ENCODE measurements around the gene SPAG4. TPM values are rescaled to one million over a fixed set of nuclear protein-coding genes. Genes with fewer than 3 reads are reported as not detected.

The SPAG4 gene
- total RNA-seq, 4 donors from 2014 or later: 0.44 to 4.8 (median 2.6) TPM

GRCh38 chr20:35576816-35577215 is 38.8 kb upstream of the SPAG4 start:
- peak overlapping the region in 1 of 4 donors; percentile 54 for H3K27ac ChIP-seq
- 50 to 53% methylated on average over 2 to 3 of the region's 3 CpGs for WGBS, 2 donors
- peaks cover 0 to 13% (median 0%) of the 10 kb centered on the region in 3 donors for H3K4me1 ChIP-seq
- no peak for DNase-seq
- no peak for TF ChIP-seq POLR2A (IDR thresholded peaks at IDR 0.05)
- TF ChIP-seq, protein P1, sequence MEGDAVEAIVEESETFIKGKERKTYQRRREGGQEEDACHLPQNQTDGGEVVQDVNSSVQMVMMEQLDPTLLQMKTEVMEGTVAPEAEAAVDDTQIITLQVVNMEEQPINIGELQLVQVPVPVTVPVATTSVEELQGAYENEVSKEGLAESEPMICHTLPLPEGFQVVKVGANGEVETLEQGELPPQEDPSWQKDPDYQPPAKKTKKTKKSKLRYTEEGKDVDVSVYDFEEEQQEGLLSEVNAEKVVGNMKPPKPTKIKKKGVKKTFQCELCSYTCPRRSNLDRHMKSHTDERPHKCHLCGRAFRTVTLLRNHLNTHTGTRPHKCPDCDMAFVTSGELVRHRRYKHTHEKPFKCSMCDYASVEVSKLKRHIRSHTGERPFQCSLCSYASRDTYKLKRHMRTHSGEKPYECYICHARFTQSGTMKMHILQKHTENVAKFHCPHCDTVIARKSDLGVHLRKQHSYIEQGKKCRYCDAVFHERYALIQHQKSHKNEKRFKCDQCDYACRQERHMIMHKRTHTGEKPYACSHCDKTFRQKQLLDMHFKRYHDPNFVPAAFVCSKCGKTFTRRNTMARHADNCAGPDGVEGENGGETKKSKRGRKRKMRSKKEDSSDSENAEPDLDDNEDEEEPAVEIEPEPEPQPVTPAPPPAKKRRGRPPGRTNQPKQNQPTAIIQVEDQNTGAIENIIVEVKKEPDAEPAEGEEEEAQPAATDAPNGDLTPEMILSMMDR (IDR thresholded peaks at IDR 0.05): no peak
- H3K4me3 ChIP-seq: no peak overlapping the region
- intact Hi-C loops (cut with DNase I): no loop called here
- peaks cover 0 to 13% (median 11%) of the 10 kb centered on the region in 3 donors for H3K9me3 ChIP-seq
- H3K27me3 ChIP-seq: no peaks in the 10 kb centered on the region
- H3K36me3 ChIP-seq: no peaks in the 10 kb centered on the region

DNA sequence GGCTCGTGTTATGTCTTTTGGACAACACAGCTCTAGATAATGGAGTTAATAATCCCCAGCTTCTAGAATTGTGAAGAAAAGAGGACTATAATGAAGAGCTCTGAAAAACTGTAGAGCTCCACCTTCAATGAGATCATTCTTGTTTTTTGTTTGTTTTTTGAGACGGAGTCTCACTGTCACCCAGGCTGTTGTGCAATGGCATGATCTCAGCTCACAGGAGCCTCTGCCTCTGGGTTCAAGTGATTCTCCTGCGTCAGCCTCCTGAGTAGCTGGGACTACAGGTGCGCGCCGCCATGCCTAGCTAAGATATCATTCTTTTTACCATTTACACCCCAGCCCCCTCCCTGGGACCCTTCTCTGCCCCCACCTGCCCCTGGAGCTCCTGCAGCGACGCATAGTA is 37.2 kb upstream of the SPAG4 start:
- no peak overlapping the region for H3K4me3 ChIP-seq
- H3K4me1 ChIP-seq: peaks cover 0 to 14% (median 0%) of the 10 kb centered on the region in 3 donors
- WGBS, 2 donors: 83% methylated on average over 6 to 8 of the region's 8 CpGs
- DNase-seq: no peak
- no peaks in the 10 kb centered on the region for H3K27me3 ChIP-seq
- no peaks in the 10 kb centered on the region for H3K36me3 ChIP-seq
- H3K9me3 ChIP-seq: no peaks in the 10 kb centered on the region
- no peak overlapping the region for H3K27ac ChIP-seq
- TF ChIP-seq POLR2A (IDR thresholded peaks at IDR 0.05): no peak
- TF ChIP-seq, protein P1 (IDR thresholded peaks at IDR 0.05): no peak
- intact Hi-C loops (cut with DNase I): no loop called here

GRCh38 chr20:35579196-35579595 is 36.4 kb upstream of the SPAG4 start:
- intact Hi-C loops (cut with DNase I): no loop called here
- no peak overlapping the region for H3K27ac ChIP-seq
- DNase-seq: no peak

GRCh38 chr20:35582131-35582530 is 33.5 kb upstream of the SPAG4 start:
- TF ChIP-seq, protein P1 (IDR thresholded peaks at IDR 0.05): no peak
- TF ChIP-seq POLR2A (IDR thresholded peaks at IDR 0.05): no peak
- no peaks in the 10 kb centered on the region for H3K9me3 ChIP-seq
- no peak overlapping the region for H3K4me3 ChIP-seq
- peaks cover 0 to 19% (median 9%) of the 10 kb centered on the region in 3 donors for H3K4me1 ChIP-seq
- no peaks in the 10 kb centered on the region for H3K36me3 ChIP-seq
- DNase-seq: no peak
- 84 to 88% methylated on average over 2 to 5 of the region's 7 CpGs for WGBS, 2 donors
- intact Hi-C loops (cut with DNase I): no loop called here
- no peak overlapping the region for H3K27ac ChIP-seq
- no peaks in the 10 kb centered on the region for H3K27me3 ChIP-seq

More at GRCh38 chr20:35579196-35579595, 36.4 kb upstream of the SPAG4 start:
- Histone ChIP-seq H3K27me3 (no peaks in the 10 kb centered on the region), H3K36me3 (no peaks in the 10 kb centered on the region), H3K4me1 (peaks cover 0 to 21% (median 6%) of the 10 kb centered on the region in 3 donors), H3K4me3 (no peak overlapping the region), H3K9me3 (no peaks in the 10 kb centered on the region)
- TF ChIP-seq, protein P1 (IDR thresholded peaks at IDR 0.05): no peak
- no peak for TF ChIP-seq POLR2A (IDR thresholded peaks at IDR 0.05)
- 80 to 97% methylated on average over 5 to 6 of the region's 6 CpGs for WGBS, 2 donors

DNA sequence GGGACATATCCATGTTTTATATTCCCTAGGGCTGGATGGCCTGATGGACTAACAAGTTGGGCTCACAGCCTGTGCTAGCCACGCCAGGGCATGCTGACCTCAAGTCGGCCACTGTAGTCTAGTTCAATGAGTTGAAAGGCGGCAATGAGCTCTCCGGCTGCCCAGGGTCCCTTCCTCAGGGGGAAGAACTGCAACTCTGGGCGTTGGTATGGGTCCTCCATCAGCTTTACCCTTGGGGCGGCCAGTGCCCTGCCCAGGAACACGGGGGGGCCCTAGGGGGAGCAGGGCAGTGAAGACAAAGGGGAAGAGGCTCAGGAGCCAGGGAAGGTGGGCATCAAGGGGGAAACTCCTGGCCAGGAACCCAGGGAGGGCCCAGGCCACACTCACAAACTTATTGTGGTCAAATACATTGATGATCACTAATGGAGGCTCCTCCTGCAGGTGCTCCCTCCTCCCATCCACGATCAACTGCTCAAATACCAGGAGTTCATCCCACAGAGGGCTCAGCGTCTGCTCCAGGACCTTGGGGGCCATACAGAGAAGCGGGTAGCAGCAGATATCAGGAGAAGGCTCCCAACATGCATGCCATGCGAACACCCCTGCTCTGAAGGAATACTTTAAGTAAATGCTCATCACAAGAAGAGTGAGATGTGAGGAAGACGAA is 32.8 kb upstream of the SPAG4 start:
- Histone ChIP-seq H3K27ac (no peak overlapping the region), H3K4me1 (peaks cover 0 to 19% (median 9%) of the 10 kb centered on the region in 3 donors), H3K9me3 (no peaks in the 10 kb centered on the region), H3K27me3 (no peaks in the 10 kb centered on the region), H3K4me3 (no peak overlapping the region), H3K36me3 (no peaks in the 10 kb centered on the region)
- 92 to 94% methylated on average over 8 to 10 of the region's 12 CpGs for WGBS, 2 donors
- TF ChIP-seq, protein P1 (IDR thresholded peaks at IDR 0.05): no peak
- no peak for TF ChIP-seq POLR2A (IDR thresholded peaks at IDR 0.05)
- no peak for DNase-seq
- intact Hi-C loops (cut with DNase I): no loop called here

All from esophagus squamous epithelium (tissue), 5 donors.